UCSD-AML1 (cell line): ENCODE results near the gene TMEM131L.
A peak's percentile ranks its signal among the peaks of the same experiment; 100 is the strongest.

ENCODE experiments used
- DNase-seq: peaks from one replicate; lab custom pipeline; 2025; ENCODE audit not compliant: unreplicated experiment; lab: John Stamatoyannopoulos, UW

TMEM131L gene

DNA sequence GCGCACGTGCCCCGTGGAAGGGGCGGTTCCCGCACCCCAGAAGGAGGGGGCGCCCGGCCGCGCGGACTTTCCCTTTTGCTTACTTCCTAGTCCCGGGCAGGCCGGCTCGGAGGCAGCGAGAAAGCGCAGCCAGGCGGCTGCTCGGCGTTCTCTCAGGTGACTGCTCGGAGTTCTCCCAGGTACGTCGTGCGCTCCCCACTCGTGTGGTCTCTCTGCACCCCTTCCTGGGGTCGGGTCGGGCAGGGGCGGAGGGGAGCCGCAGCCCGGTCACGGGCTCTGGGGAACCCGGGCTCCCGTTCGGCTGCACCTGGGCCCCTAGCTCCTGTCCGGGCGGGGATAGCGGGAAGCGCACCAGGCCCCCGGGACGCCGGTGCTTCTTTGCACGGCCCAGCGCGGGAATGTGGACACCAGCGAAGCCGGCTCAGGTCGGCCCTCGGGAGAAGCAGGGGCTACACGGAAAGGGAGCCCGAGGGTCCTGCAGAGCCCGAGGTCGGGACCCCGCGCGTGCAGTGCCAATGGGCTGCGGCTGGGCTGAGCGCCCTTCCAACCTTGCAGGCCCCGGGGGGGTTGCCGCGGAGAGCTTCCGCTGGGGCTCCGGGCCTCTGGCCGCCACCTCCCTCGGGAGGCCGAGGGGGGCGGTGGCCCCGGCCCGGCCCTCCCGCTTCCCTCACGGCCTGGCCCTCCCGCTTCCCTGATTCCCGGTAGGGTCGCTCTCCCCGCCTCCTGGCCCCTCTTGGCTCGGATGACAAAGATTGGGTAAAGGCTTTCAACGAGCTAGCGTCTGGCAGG lies 218.2 kb downstream of the TMEM131L start, which contains the start of gene TLR2:
TLR2 (plus strand) TSS at position 99 of the 789 bp plus-strand sequence. CDS start 18,628 bp downstream, outside the sequence.
- DNase-seq, result peak; percentile 10

DNA sequence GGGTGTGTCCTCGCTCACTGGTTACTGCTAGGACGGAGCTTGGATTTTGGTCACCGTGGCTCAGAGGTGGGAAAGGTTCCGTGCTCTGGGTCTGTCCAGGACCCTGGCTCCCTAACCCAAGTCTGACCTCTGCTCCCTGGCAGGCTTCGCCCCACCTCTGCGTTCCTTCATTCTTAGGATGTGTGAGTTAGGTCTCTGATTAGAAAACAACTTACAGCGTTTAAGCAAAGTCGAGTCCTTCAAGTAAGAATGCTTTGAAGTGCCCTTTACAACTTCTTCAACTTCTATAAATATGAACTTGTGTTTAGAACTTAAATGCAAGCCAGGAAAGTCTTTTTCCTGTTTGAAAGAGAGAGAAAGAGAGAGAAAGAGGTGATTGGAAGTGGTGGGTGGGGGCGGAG lies 218.8 kb downstream of the TMEM131L start:
- no peak for DNase-seq
